Astrocyte (in vitro differentiated cells and primary cell): Measurements from ENCODE around the gene STAP2. TPM values are rescaled to one million over a fixed set of nuclear protein-coding genes. Genes with fewer than 3 reads are reported as not detected.

Source experiments
- DNase-seq: peaks from one replicate; pipeline ENCODE4 v3.0.0-alpha.2; 2010; ENCODE audit warnings: low read depth
- FAIRE-seq: peaks from 2 replicates; lab custom pipeline; 2011; peaks lifted over from hg19 to GRCh38; lab: Jason Lieb, UNC
- H2AFZ ChIP-seq: 2 replicates; pipeline ENCODE4 v1.6.0; 2012; ENCODE audit warnings: low read depth, low read length, inconsistent platforms
- H3K27ac ChIP-seq: 2 replicates; pipeline ENCODE4 v1.5.1; 2011; ENCODE audit warnings: low read depth, low read length, inconsistent platforms
- H3K27me3 ChIP-seq: 2 replicates; pipeline ENCODE4 v1.6.0; 2011; ENCODE audit warnings: low read length, inconsistent platforms; ENCODE audit not compliant: insufficient read depth
- H3K36me3 ChIP-seq: 2 replicates; pipeline ENCODE4 v1.5.1; 2011; ENCODE audit warnings: low read length, inconsistent platforms; ENCODE audit not compliant: insufficient read depth
- H3K4me1 ChIP-seq: 2 replicates; pipeline ENCODE4 v1.5.1; 2011; ENCODE audit warnings: low read length, inconsistent platforms; ENCODE audit not compliant: insufficient read depth
- H3K4me2 ChIP-seq: 2 replicates; pipeline ENCODE4 v1.6.0; 2012; ENCODE audit warnings: low read length, inconsistent platforms
- H3K4me3 ChIP-seq: 2 replicates; pipeline ENCODE4 v1.5.1; 2011; ENCODE audit warnings: low read depth, mild to moderate bottlenecking, low read length, inconsistent platforms; ENCODE audit not compliant: insufficient read depth
- H3K79me2 ChIP-seq: 2 replicates; pipeline ENCODE4 v1.6.0; 2012; ENCODE audit warnings: mild to moderate bottlenecking, low read length, inconsistent platforms; ENCODE audit not compliant: insufficient read depth
- H3K9ac ChIP-seq: 2 replicates; pipeline ENCODE4 v1.6.0; 2012; ENCODE audit warnings: mild to moderate bottlenecking, low read length, inconsistent platforms
- H3K9me3 ChIP-seq: 2 replicates; pipeline ENCODE4 v1.5.1; 2012; ENCODE audit warnings: low read depth, mild to moderate bottlenecking, low read length, inconsistent platforms; ENCODE audit not compliant: insufficient read depth
- H4K20me1 ChIP-seq: 2 replicates; pipeline ENCODE4 v1.6.0; 2012; ENCODE audit warnings: low read length, inconsistent platforms; ENCODE audit not compliant: insufficient read depth
- H3K27ac Mint-ChIP-seq: one replicate; pipeline ENCODE4 v1.8.0; 2021; ENCODE audit warnings: mild to moderate bottlenecking, mixed read lengths; ENCODE audit not compliant: unreplicated experiment
- H3K27me3 Mint-ChIP-seq: one replicate; pipeline ENCODE4 v1.8.0; 2021; ENCODE audit warnings: low read depth, mixed read lengths; ENCODE audit not compliant: unreplicated experiment
- H3K36me3 Mint-ChIP-seq: one replicate; pipeline ENCODE4 v1.8.0; 2021; ENCODE audit warnings: low read depth, mixed read lengths; ENCODE audit not compliant: unreplicated experiment
- H3K4me1 Mint-ChIP-seq: one replicate; pipeline ENCODE4 v1.8.0; 2021; ENCODE audit warnings: low read depth, mixed read lengths; ENCODE audit not compliant: unreplicated experiment
- H3K4me3 Mint-ChIP-seq: one replicate; pipeline ENCODE4 v1.8.0; 2021; ENCODE audit warnings: mild to moderate bottlenecking, moderate library complexity, mixed read lengths; ENCODE audit not compliant: unreplicated experiment
- H3K9me3 Mint-ChIP-seq: one replicate; pipeline ENCODE4 v1.8.0; 2021; ENCODE audit warnings: mild to moderate bottlenecking, mixed read lengths; ENCODE audit not compliant: unreplicated experiment
- EZH2 ChIP-seq: IDR thresholded peaks from 2 replicates; pipeline ENCODE4 v1.6.1; 2012; ENCODE audit warnings: mild to moderate bottlenecking, low read length, inconsistent platforms; ENCODE audit not compliant: insufficient read depth
- total RNA-seq: library from RNA; stranded (reverse); gene quantifications from 2 replicates; pipeline ENCODE4 v1.2.1, GENCODE V29; 2021
- TF ChIP-seq, protein P1 (sequence below): IDR thresholded peaks from 2 replicates; pipeline ENCODE4 v1.5.1; 2011; ENCODE audit warnings: low read depth, mild to moderate bottlenecking, inconsistent platforms, low read length, moderate library complexity; ENCODE audit not compliant: insufficient read depth

STAP2 gene
- total RNA-seq, 1 donor from 2014 or later = 5.3 TPM

GRCh38 chr19:4371247-4372164 lies 32.9 kb upstream of the STAP2 start:
- H3K9me3 Mint-ChIP-seq = no peaks in the 10 kb centered on the region
- no peaks in the 10 kb centered on the region for H3K27me3 Mint-ChIP-seq
- Histone ChIP-seq H3K4me3 (no peak overlapping the region), H3K79me2 (peaks cover 95% of the 10 kb centered on the region), H3K4me2 (no peak overlapping the region), H3K9ac (no peak overlapping the region), H3K27me3 (no peaks in the 10 kb centered on the region), H2AFZ (no peak overlapping the region), H3K27ac (no peak overlapping the region), H3K9me3 (no peaks in the 10 kb centered on the region), H3K36me3 (no peaks in the 10 kb centered on the region), H3K4me1 (peaks cover 56% of the 10 kb centered on the region), H4K20me1 (peaks cover 96% of the 10 kb centered on the region)
- H3K36me3 Mint-ChIP-seq = peaks cover 12% of the 10 kb centered on the region
- DNase-seq (no peak), FAIRE-seq (no peak)
- no peak overlapping the region for H3K27ac Mint-ChIP-seq
- H3K4me3 Mint-ChIP-seq = no peak overlapping the region
- TF ChIP-seq, protein P1, sequence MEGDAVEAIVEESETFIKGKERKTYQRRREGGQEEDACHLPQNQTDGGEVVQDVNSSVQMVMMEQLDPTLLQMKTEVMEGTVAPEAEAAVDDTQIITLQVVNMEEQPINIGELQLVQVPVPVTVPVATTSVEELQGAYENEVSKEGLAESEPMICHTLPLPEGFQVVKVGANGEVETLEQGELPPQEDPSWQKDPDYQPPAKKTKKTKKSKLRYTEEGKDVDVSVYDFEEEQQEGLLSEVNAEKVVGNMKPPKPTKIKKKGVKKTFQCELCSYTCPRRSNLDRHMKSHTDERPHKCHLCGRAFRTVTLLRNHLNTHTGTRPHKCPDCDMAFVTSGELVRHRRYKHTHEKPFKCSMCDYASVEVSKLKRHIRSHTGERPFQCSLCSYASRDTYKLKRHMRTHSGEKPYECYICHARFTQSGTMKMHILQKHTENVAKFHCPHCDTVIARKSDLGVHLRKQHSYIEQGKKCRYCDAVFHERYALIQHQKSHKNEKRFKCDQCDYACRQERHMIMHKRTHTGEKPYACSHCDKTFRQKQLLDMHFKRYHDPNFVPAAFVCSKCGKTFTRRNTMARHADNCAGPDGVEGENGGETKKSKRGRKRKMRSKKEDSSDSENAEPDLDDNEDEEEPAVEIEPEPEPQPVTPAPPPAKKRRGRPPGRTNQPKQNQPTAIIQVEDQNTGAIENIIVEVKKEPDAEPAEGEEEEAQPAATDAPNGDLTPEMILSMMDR = no peak
- no peak for TF ChIP-seq EZH2
- peaks cover 34% of the 10 kb centered on the region for H3K4me1 Mint-ChIP-seq

DNA sequence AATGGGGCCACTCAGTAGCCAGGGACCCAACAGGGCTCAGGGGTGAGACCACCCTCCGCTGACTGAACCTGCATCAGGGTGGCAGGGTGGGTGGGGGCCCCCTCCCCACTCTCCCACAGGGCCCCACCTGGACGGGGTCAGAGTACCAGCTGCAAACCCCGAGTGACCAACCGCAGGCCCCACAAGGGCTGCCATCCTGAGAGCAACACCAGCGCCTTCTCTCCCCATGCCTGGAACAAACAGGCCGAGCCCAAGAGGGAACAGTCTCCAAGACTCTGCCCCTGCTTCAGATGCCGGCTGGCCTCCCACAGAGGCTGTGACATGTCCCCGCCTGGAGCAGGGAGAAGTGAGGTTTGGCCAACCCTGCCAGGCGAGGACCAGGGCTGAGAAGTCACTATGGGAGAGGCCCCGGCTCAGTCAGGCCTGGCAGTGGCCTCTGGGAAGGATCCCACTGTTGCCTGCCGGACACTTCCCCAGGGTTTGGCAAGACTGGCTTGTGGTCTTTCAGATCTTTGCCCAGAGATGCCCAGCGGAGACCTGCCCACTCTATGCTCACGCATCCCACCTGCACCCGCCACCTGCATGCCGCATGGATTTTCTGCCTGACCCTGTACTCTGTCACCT lies 31.9 kb upstream of the STAP2 start:
- no peaks in the 10 kb centered on the region for H3K9me3 ChIP-seq
- no peak overlapping the region for H3K4me3 ChIP-seq
- no peak for DNase-seq
- Mint-ChIP-seq H3K4me3 (no peak overlapping the region), H3K27ac (peak overlapping the region; percentile 77), H3K9me3 (no peaks in the 10 kb centered on the region), H3K4me1 (peaks cover 24% of the 10 kb centered on the region), H3K27me3 (no peaks in the 10 kb centered on the region), H3K36me3 (peaks cover 8% of the 10 kb centered on the region)
- H3K27me3 ChIP-seq = no peaks in the 10 kb centered on the region
- no peak overlapping the region for H2AFZ ChIP-seq
- no peak overlapping the region for H3K9ac ChIP-seq
- peaks cover 92% of the 10 kb centered on the region for H4K20me1 ChIP-seq
- no peak overlapping the region for H3K4me2 ChIP-seq
- FAIRE-seq = no peak
- TF ChIP-seq, protein P1 = no peak
- TF ChIP-seq EZH2 = no peak
- peaks cover 93% of the 10 kb centered on the region for H3K79me2 ChIP-seq
- H3K27ac ChIP-seq = no peak overlapping the region
- H3K4me1 ChIP-seq = peaks cover 46% of the 10 kb centered on the region
- no peaks in the 10 kb centered on the region for H3K36me3 ChIP-seq
